Endodermal cell (in vitro differentiated cells): ENCODE data around the gene GABRG3. TPM values are rescaled to one million over a fixed set of nuclear protein-coding genes. Genes with fewer than 3 reads are reported as not detected.

Experiments used
- DNase-seq: peaks from one replicate; pipeline ENCODE4 v3.0.0-alpha.2; 2017
- H3K27ac ChIP-seq: 2 replicates; pipeline ENCODE4 v1.5.1; 2013; ENCODE audit warnings: mild to moderate bottlenecking, low read depth, low read length, moderate library complexity
- H3K27me3 ChIP-seq: 2 replicates; pipeline ENCODE4 v1.6.1; 2013; ENCODE audit warnings: mild to moderate bottlenecking, low read length, moderate library complexity; ENCODE audit not compliant: insufficient read depth, control insufficient read depth, poor library complexity, severe bottlenecking
- H3K36me3 ChIP-seq: 2 replicates; pipeline ENCODE4 v1.7.0; 2013; ENCODE audit warnings: mild to moderate bottlenecking, low read length, moderate library complexity; ENCODE audit not compliant: control insufficient read depth, insufficient read depth
- H3K4me1 ChIP-seq: one replicate; pipeline ENCODE4 v1.7.0; 2013; ENCODE audit warnings: low read length; ENCODE audit not compliant: control insufficient read depth, insufficient read depth
- H3K4me3 ChIP-seq: 2 replicates; pipeline ENCODE4 v1.5.1; 2013; ENCODE audit warnings: mild to moderate bottlenecking, low read length, moderate library complexity
- H3K9ac ChIP-seq: 2 replicates; pipeline ENCODE4 v1.6.1; 2013; ENCODE audit warnings: mild to moderate bottlenecking, low read length, moderate library complexity; ENCODE audit not compliant: poor library complexity, severe bottlenecking; ENCODE audit errors: extremely low read depth
- H3K9me3 ChIP-seq: 2 replicates; pipeline ENCODE4 v1.6.1; 2013; ENCODE audit warnings: mild to moderate bottlenecking, low read length, moderate library complexity; ENCODE audit not compliant: control insufficient read depth
- H3K27ac Mint-ChIP-seq: 2 replicates; pipeline ENCODE4 v1.8.0; 2020; ENCODE audit warnings: mixed read lengths
- H3K27me3 Mint-ChIP-seq: 2 replicates; pipeline ENCODE4 v1.8.0; 2021; ENCODE audit warnings: mild to moderate bottlenecking, mixed read lengths; ENCODE audit not compliant: insufficient read depth
- H3K36me3 Mint-ChIP-seq: 2 replicates; pipeline ENCODE4 v1.8.0; 2020; ENCODE audit warnings: low read depth, mixed read lengths
- H3K4me1 Mint-ChIP-seq: 2 replicates; pipeline ENCODE4 v1.8.0; 2020; ENCODE audit warnings: mixed read lengths
- H3K4me3 Mint-ChIP-seq: 2 replicates; pipeline ENCODE4 v1.8.0; 2020; ENCODE audit warnings: mild to moderate bottlenecking, moderate library complexity, mixed read lengths
- H3K9me3 Mint-ChIP-seq: 2 replicates; pipeline ENCODE4 v1.8.0; 2020; ENCODE audit warnings: mild to moderate bottlenecking, mixed read lengths
- WGBS, 2 experiments: methylation state at CpG; one replicate each; pipeline versions ENCODE4 v1.1.5 to v1.1.7; 2013; ENCODE audit warnings: missing lambda C conversion rate in 2 of 2, mixed read lengths in 1 of 2; ENCODE audit not compliant: insufficient coverage in 1 of 2, insufficient read length in 1 of 2; 5-methylcytosine and 5-hydroxymethylcytosine counted together
- total RNA-seq, 2 donors: library from RNA; stranded (reverse); fragmentation: NEBNext Ultra II Directional in 1 of 2; extraction: Animal tissue kit (Norgen Biotek cat#: 25700) in 1 of 2; gene quantifications; 2 replicates in 1 of 2; 3 replicates in 1 of 2; pipeline ENCODE4 v1.2.1, GENCODE V29; 2021
- TF ChIP-seq, protein P1 (sequence below): fragments of 200-600 bp; sonication (generic); conservative IDR thresholded peaks from 2 replicates; pipeline ENCODE4 v1.5.0; 2021; ENCODE audit warnings: antibody characterized with exemption, mild to moderate bottlenecking

GABRG3 gene
- total RNA-seq, 2 donors from 2014 or later: 0.48 to 0.84 TPM

GRCh38 chr15:27061739-27062138 lies 90.8 kb downstream of the GABRG3 start:
- Mint-ChIP-seq H3K27me3 (no peaks in the 10 kb centered on the region), H3K9me3 (no peaks in the 10 kb centered on the region)
- WGBS, 2 experiments: 76 to 86% methylated on average over 4 to 6 of the region's 6 CpGs

DNA sequence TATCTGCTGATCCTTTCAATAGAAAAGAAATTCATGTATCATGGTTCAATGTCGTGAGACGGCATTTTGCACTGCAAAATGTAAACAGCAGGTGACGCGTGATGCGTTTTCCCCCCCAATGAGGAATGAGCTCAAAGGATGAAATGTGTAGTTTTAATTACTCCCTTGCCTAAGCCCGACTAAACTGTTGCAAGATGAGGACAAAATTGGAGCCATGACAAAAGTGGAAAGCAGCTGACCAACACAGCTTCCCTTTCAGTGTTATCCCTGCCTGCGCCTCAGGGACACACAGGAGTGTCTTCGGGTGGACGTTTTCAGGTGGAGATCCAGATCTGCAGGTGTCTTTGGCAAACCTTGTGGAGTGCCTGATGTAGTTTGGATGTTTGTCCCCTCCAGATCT lies 92.0 kb downstream of the GABRG3 start:
- H3K27me3 Mint-ChIP-seq: peaks cover 2% of the 10 kb centered on the region
- Histone ChIP-seq H3K27me3 (no peaks in the 10 kb centered on the region), H3K9me3 (no peaks in the 10 kb centered on the region), H3K4me3 (no peak overlapping the region), H3K27ac (no peak overlapping the region), H3K36me3 (no peaks in the 10 kb centered on the region), H3K9ac (no peak overlapping the region), H3K4me1 (no peaks in the 10 kb centered on the region)
- no peaks in the 10 kb centered on the region for H3K4me1 Mint-ChIP-seq
- 94 to 96% methylated on average over 6 to 9 of the region's 9 CpGs for WGBS, 2 experiments
- H3K27ac Mint-ChIP-seq: no peak overlapping the region
- no peak overlapping the region for H3K4me3 Mint-ChIP-seq
- peaks cover 5% of the 10 kb centered on the region for H3K9me3 Mint-ChIP-seq
- H3K36me3 Mint-ChIP-seq: no peaks in the 10 kb centered on the region
- TF ChIP-seq, protein P1, sequence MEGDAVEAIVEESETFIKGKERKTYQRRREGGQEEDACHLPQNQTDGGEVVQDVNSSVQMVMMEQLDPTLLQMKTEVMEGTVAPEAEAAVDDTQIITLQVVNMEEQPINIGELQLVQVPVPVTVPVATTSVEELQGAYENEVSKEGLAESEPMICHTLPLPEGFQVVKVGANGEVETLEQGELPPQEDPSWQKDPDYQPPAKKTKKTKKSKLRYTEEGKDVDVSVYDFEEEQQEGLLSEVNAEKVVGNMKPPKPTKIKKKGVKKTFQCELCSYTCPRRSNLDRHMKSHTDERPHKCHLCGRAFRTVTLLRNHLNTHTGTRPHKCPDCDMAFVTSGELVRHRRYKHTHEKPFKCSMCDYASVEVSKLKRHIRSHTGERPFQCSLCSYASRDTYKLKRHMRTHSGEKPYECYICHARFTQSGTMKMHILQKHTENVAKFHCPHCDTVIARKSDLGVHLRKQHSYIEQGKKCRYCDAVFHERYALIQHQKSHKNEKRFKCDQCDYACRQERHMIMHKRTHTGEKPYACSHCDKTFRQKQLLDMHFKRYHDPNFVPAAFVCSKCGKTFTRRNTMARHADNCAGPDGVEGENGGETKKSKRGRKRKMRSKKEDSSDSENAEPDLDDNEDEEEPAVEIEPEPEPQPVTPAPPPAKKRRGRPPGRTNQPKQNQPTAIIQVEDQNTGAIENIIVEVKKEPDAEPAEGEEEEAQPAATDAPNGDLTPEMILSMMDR: no peak
- DNase-seq: no peak

More at GRCh38 chr15:27061739-27062138, 90.8 kb downstream of the GABRG3 start:
- no peaks in the 10 kb centered on the region for H3K36me3 ChIP-seq
- Mint-ChIP-seq H3K4me1 (no peaks in the 10 kb centered on the region), H3K4me3 (no peak overlapping the region), H3K27ac (no peak overlapping the region), H3K36me3 (no peaks in the 10 kb centered on the region)
- H3K9ac ChIP-seq: no peak overlapping the region
- H3K27me3 ChIP-seq: peaks cover 7% of the 10 kb centered on the region
- H3K4me3 ChIP-seq: no peak overlapping the region
- H3K9me3 ChIP-seq: no peaks in the 10 kb centered on the region
- no peak overlapping the region for H3K27ac ChIP-seq
- DNase-seq: no peak
- TF ChIP-seq, protein P1: no peak
- H3K4me1 ChIP-seq: no peaks in the 10 kb centered on the region

DNA sequence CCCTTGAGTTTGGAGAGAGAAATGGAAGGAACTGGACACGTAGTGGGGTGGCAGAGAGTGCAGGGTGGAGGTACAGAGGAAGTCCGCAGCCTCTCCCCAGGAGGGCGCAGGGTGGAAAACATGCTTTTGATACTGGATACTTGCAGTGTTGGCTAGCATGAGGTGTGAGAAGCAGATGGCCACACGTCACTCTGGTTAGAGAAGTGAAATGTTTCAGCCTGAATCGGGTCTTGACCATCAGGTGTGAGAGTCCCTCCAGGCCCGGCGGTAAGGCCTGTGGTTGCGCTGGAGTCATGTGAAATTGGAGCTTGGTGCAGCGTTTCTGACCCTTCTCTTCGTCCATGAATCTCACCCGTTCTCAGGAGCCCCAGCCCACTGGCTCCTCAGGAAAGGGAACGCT lies 93.1 kb downstream of the GABRG3 start:
- TF ChIP-seq, protein P1: no peak

More for the DNA sequence above, 93.1 kb downstream of the GABRG3 start:
- Histone ChIP-seq H3K27ac (no peak overlapping the region), H3K9me3 (peaks cover 6% of the 10 kb centered on the region), H3K9ac (no peak overlapping the region), H3K36me3 (no peaks in the 10 kb centered on the region), H3K4me3 (no peak overlapping the region), H3K27me3 (peaks cover 6% of the 10 kb centered on the region), H3K4me1 (no peaks in the 10 kb centered on the region)
- H3K27ac Mint-ChIP-seq: no peak overlapping the region
- no peaks in the 10 kb centered on the region for H3K4me1 Mint-ChIP-seq
- 94 to 96% methylated on average over 4 to 12 of the region's 12 CpGs for WGBS, 2 experiments
- peaks cover 4% of the 10 kb centered on the region for H3K27me3 Mint-ChIP-seq
- no peaks in the 10 kb centered on the region for H3K36me3 Mint-ChIP-seq
- H3K4me3 Mint-ChIP-seq: no peak overlapping the region
- no peak for DNase-seq
- H3K9me3 Mint-ChIP-seq: peaks cover 6% of the 10 kb centered on the region
